ENCODE data around the gene SORCS3.

SORCS3 gene

GRCh38 chr10:105154736-105155135 is 513.6 kb downstream of the SORCS3 start:
- H3K4me3 ChIP-seq (replicated peaks; ENCODE audit: insufficient read depth, low read length), result no peak overlapping the region
- H3K27ac ChIP-seq (replicated peaks), result no peak overlapping the region
- H3K27me3 ChIP-seq (ENCODE audit: insufficient read depth, poor library complexity, severe bottlenecking), result no peaks in the 10 kb centered on the region
- no peak for TF ChIP-seq CTCF (IDR thresholded peaks at IDR 0.05; ENCODE audit: insufficient read depth, low read length)
- TF ChIP-seq, protein P1, sequence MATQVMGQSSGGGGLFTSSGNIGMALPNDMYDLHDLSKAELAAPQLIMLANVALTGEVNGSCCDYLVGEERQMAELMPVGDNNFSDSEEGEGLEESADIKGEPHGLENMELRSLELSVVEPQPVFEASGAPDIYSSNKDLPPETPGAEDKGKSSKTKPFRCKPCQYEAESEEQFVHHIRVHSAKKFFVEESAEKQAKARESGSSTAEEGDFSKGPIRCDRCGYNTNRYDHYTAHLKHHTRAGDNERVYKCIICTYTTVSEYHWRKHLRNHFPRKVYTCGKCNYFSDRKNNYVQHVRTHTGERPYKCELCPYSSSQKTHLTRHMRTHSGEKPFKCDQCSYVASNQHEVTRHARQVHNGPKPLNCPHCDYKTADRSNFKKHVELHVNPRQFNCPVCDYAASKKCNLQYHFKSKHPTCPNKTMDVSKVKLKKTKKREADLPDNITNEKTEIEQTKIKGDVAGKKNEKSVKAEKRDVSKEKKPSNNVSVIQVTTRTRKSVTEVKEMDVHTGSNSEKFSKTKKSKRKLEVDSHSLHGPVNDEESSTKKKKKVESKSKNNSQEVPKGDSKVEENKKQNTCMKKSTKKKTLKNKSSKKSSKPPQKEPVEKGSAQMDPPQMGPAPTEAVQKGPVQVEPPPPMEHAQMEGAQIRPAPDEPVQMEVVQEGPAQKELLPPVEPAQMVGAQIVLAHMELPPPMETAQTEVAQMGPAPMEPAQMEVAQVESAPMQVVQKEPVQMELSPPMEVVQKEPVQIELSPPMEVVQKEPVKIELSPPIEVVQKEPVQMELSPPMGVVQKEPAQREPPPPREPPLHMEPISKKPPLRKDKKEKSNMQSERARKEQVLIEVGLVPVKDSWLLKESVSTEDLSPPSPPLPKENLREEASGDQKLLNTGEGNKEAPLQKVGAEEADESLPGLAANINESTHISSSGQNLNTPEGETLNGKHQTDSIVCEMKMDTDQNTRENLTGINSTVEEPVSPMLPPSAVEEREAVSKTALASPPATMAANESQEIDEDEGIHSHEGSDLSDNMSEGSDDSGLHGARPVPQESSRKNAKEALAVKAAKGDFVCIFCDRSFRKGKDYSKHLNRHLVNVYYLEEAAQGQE (IDR thresholded peaks at IDR 0.05; ENCODE audit: insufficient replicate concordance, low read depth), result no peak
- TF ChIP-seq GABPA (IDR thresholded peaks at IDR 0.05; ENCODE audit: low read depth), result no peak
- no peak for DNase-seq (ENCODE audit: low read depth in 1 of 2, low spot score in 1 of 2)

DNA sequence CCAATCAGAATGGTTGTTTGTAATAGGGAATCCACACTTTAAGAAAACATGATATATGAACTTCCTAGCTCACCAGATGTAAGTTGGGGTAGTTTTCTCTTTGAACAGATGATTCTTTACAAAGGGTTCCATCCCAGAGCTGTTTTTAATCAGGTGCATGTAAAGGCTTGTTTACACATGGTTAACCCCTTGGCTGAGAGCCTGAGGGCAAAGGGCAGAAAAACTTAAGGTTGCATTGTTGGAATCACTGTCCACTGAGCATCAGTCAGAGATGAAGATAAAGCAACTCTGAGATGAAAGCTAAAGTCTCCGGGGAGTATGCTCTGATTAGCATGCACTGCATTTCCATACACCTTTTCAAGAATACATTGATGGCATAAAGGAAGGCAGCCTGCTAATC is 518.2 kb downstream of the SORCS3 start:
- DNase-seq (ENCODE audit: low read depth in 1 of 2, low spot score in 1 of 2), result no peak
- no peak for TF ChIP-seq SPI1 (IDR thresholded peaks at IDR 0.05; ENCODE audit: borderline replicate concordance, low read depth)
- Histone ChIP-seq H3K27me3 (ENCODE audit: insufficient read depth, poor library complexity, severe bottlenecking) (no peaks in the 10 kb centered on the region), H3K4me3 (replicated peaks; ENCODE audit: insufficient read depth, low read length) (no peak overlapping the region), H3K27ac (replicated peaks) (no peak overlapping the region)

GRCh38 chr10:105161149-105161548 is 520.1 kb downstream of the SORCS3 start:
- H3K27ac ChIP-seq (replicated peaks), result no peak overlapping the region
- TF ChIP-seq GABPA (IDR thresholded peaks at IDR 0.05; ENCODE audit: low read depth), result no peak
- no peak for TF ChIP-seq SPI1 (IDR thresholded peaks at IDR 0.05; ENCODE audit: borderline replicate concordance, low read depth)
- TF ChIP-seq, protein P1 (IDR thresholded peaks at IDR 0.05; ENCODE audit: insufficient replicate concordance, low read depth), result no peak
- no peak for TF ChIP-seq POLR2AphosphoS5 (IDR thresholded peaks at IDR 0.05; ENCODE audit: low read depth)
- no peak for TF ChIP-seq CTCF (IDR thresholded peaks at IDR 0.05; ENCODE audit: insufficient read depth, low read length)
- no peaks in the 10 kb centered on the region for H3K27me3 ChIP-seq (ENCODE audit: insufficient read depth, poor library complexity, severe bottlenecking)
- no peak overlapping the region for H3K4me3 ChIP-seq (replicated peaks; ENCODE audit: insufficient read depth, low read length)
- no peak for DNase-seq (ENCODE audit: low read depth in 1 of 2, low spot score in 1 of 2)

DNA sequence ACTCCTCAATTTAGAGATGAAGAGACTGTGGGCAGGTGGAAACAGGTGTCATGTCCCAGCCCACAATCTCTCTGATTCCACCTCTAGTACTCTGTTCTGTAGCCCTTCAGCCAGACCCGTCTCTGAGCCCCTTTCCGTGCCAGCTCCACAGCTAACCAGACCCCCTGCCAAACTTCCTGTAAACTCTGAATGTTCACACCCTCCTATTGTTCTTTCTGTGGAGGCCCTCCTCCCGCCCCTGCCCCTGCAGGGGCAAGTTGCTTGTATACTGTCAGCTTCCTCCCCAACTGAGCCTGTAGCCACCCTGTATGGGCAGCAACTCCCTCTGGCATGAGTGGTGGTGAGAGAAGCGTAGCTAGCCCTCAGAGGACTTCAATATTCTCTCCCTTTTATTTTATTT is 520.7 kb downstream of the SORCS3 start:
- Histone ChIP-seq H3K27ac (replicated peaks) (no peak overlapping the region), H3K4me3 (replicated peaks; ENCODE audit: insufficient read depth, low read length) (no peak overlapping the region), H3K27me3 (ENCODE audit: insufficient read depth, poor library complexity, severe bottlenecking) (no peaks in the 10 kb centered on the region)
- no peak for TF ChIP-seq CTCF (IDR thresholded peaks at IDR 0.05; ENCODE audit: insufficient read depth, low read length)
- no peak for TF ChIP-seq GABPA (IDR thresholded peaks at IDR 0.05; ENCODE audit: low read depth)
- no peak for TF ChIP-seq POLR2AphosphoS5 (IDR thresholded peaks at IDR 0.05; ENCODE audit: low read depth)
- TF ChIP-seq SPI1 (IDR thresholded peaks at IDR 0.05; ENCODE audit: borderline replicate concordance, low read depth), result no peak
- TF ChIP-seq, protein P1 (IDR thresholded peaks at IDR 0.05; ENCODE audit: insufficient replicate concordance, low read depth), result no peak
- DNase-seq (ENCODE audit: low read depth in 1 of 2, low spot score in 1 of 2), result no peak

Data from HL-60 (cell line).